ENCODE results near the gene ELAVL4.
"Not testable (repeated sequence)": the region's sequence is repeated elsewhere in the genome, so short reads cannot be mapped to it uniquely, and the experiment has no call there.

Gene ELAVL4

DNA sequence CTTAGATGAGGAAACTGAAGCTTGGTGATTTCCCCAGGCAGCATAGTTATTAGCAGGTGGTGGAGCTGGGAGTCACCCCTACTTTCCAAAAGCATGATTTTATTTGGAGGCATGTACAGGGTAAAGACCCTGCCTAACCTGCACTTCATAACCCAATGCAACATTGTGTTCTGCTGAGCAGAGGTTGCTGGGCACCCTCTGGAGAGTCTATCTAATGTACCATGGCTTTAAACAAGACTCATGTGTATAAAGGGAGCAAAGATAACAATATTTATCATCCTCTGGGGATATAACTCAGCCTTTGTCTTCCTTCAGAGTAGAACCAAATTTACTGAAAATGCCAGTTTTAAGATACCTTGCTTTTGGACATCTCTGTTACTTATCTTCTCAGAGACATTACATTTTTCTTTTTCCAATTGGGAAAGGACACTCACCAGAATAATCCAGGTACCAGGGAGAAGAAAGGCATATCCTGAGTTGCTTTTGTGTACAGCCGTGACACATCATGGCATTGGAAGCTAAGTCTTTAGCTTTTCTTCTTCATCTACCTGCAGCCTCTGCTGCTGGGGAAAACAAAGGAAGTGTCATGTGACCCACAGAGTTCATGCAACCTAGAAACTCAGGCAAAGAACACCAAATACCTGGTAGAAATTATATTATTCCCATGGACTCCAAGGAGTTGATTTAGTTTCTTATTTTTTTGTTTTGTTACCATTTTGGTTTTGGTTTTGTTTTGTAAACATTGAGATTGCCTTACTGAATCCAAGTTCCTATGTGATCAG, 39.6 kb downstream of the ELAVL4 start:
- H3K4me1 Mint-ChIP-seq, result no peaks in the 10 kb centered on the region
- no peaks in the 10 kb centered on the region for H3K9me3 Mint-ChIP-seq
- no peaks in the 10 kb centered on the region for H3K36me3 Mint-ChIP-seq
- DNase-seq (ENCODE audit: low spot score in 2 of 2) (no peak), ATAC-seq (no peak)
- no peak overlapping the region for H3K27ac Mint-ChIP-seq
- no peak overlapping the region for H3K4me3 Mint-ChIP-seq

DNA sequence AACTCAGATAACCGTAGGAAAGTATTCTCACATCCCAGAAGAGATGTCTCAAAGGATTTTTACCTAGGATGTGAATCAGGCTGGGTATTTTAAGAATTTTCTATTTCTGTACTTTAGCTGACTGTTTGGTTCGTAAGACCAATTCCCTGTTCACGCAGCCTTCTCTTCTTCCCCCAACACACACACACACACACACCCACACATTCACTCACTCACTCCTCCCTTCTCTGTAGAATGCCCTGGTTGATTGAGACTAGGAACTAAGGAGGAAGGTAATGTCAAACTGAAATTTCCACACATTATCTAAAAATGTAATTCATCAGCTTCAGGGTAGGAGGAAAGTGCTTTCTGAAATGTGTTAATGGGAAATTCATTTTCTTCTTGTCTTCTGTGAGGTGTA, 43.5 kb downstream of the ELAVL4 start:
- ATAC-seq (no peak), DNase-seq (ENCODE audit: low spot score in 2 of 2) (no peak)
- no peak overlapping the region for H3K27ac Mint-ChIP-seq
- no peaks in the 10 kb centered on the region for H3K9me3 Mint-ChIP-seq
- H3K4me1 Mint-ChIP-seq, result no peaks in the 10 kb centered on the region
- H3K4me3 Mint-ChIP-seq, result no peak overlapping the region
- H3K36me3 Mint-ChIP-seq, result no peaks in the 10 kb centered on the region

GRCh38 chr1:50155541-50155940, 46.8 kb downstream of the ELAVL4 start:
- no peaks in the 10 kb centered on the region for H3K4me1 Mint-ChIP-seq
- no peak overlapping the region for H3K4me3 Mint-ChIP-seq
- DNase-seq (ENCODE audit: low spot score in 2 of 2), result no peak
- peak; percentile 21 for ATAC-seq
- H3K36me3 Mint-ChIP-seq, result no peaks in the 10 kb centered on the region
- H3K9me3 Mint-ChIP-seq, result no peaks in the 10 kb centered on the region
- no peak overlapping the region for H3K27ac Mint-ChIP-seq

DNA sequence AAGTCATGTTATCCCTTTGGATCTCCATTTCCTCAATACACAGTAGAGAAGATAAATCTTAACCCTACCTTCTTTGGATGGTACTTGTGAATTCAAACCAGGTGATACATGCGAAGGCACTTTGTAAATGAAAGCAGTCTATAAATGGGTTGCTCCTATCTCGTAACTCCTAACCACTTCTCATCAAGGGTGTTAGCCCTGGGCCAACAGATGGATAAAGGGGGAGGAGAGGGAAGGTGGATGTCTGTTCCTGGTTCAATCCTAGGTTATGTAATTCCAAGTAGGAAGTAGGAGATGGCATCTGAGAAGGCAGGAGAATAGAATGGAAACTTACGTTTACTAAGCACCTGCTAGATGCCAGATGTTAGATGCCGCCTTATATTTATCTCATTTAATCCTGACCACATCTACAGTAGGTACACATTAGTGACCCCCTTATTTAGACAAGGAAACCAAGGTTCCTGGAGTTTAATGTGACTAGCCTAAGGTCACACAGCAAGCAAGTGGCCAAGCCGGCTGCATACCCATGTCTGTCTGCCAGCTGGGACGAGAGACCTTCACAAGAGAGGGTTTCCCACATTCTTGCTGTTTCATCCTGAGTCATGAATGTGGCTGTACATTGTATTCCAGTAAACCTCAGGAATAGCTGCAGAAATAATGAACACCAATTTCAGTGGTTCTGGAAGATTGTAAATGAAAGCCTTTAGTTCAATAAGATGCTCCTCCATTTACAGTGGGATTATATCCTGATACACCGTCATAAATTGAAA, 47.7 kb downstream of the ELAVL4 start:
- Mint-ChIP-seq H3K9me3 (no peaks in the 10 kb centered on the region), H3K36me3 (no peaks in the 10 kb centered on the region), H3K4me1 (no peaks in the 10 kb centered on the region), H3K27ac (no peak overlapping the region), H3K4me3 (no peak overlapping the region)
- DNase-seq (ENCODE audit: low spot score in 2 of 2) (no peak), ATAC-seq (no peak)

GRCh38 chr1:50157306-50157941, 48.7 kb downstream of the ELAVL4 start:
- no peak for DNase-seq (ENCODE audit: low spot score in 2 of 2)
- Mint-ChIP-seq H3K27ac (no peak overlapping the region), H3K4me1 (no peaks in the 10 kb centered on the region), H3K4me3 (no peak overlapping the region), H3K9me3 (no peaks in the 10 kb centered on the region), H3K36me3 (no peaks in the 10 kb centered on the region)
- no peak for ATAC-seq

GRCh38 chr1:50158421-50158820, 49.7 kb downstream of the ELAVL4 start:
- no peak overlapping the region for H3K27ac Mint-ChIP-seq
- H3K4me3 Mint-ChIP-seq, result no peak overlapping the region
- ATAC-seq (no peak), DNase-seq (ENCODE audit: low spot score in 2 of 2) (no peak)
- no peaks in the 10 kb centered on the region for H3K9me3 Mint-ChIP-seq
- H3K36me3 Mint-ChIP-seq, result no peaks in the 10 kb centered on the region
- no peaks in the 10 kb centered on the region for H3K4me1 Mint-ChIP-seq

DNA sequence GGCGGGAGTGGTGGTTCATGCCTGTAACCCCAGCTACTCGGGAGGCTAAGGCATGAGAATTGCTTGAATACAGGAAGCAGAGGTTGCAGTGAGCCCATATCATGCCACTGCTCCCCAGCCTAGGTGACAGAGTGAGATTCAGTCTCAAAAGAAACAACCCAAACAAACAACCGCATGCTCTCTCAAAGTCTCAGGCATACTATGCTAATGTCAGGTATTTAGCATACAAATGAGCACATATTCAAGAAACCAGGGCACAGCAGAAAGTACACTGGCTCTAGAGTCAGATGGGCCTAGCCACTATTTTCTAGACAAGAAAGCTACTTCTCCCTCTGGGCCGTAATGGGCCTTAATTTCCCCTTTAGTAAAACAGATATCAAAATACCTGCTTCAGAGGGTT, 55.0 kb downstream of the ELAVL4 start:
- DNase-seq (ENCODE audit: low spot score in 2 of 2) (no peak), ATAC-seq (no peak)
- Mint-ChIP-seq H3K4me1 (no peaks in the 10 kb centered on the region), H3K36me3 (no peaks in the 10 kb centered on the region), H3K4me3 (no peak overlapping the region), H3K9me3 (no peaks in the 10 kb centered on the region), H3K27ac (no peak overlapping the region)

DNA sequence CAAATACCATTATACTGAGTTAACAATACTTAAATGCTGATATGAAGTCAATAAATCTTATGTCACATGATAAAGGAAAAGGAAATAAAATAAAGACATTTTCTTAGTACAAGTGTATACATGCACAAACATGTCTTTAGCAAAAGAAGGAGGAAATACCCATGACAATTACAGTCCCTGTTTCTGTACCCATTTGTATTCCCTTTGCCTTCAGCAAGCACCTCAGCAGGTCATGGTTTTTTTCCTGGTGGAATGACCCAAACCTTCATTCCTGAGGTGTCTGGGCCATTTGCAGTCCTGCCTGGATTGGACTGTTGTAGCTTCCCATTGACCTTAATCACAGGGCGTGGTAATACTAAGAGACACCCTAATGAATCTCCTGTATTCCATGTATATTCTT, 57.6 kb downstream of the ELAVL4 start:
- H3K4me1 Mint-ChIP-seq, result not testable (repeated sequence)

DNA sequence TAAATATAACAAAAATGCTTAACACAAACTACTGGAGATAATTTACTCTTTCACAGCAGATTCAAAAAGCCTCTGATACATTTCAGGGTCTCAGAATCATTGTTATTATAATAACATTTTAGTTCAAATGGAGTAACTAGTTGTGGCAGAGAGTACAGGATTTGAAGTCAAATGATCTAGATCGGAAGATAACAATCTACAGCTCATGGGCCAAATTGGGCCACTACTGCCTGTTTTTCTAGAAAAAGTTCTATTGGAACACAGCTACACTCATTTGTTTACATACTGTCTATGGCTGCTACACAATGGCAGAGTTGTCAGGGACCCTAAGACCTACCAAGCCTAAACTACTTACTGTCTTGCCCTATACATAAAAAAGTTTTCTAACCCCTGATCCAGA, 63.6 kb downstream of the ELAVL4 start:
- no peak overlapping the region for H3K4me3 Mint-ChIP-seq
- DNase-seq (ENCODE audit: low spot score in 2 of 2) (no peak), ATAC-seq (no peak)
- no peaks in the 10 kb centered on the region for H3K36me3 Mint-ChIP-seq
- H3K9me3 Mint-ChIP-seq, result no peaks in the 10 kb centered on the region
- no peaks in the 10 kb centered on the region for H3K4me1 Mint-ChIP-seq
- no peak overlapping the region for H3K27ac Mint-ChIP-seq

More for the DNA sequence above, 57.6 kb downstream of the ELAVL4 start:
- not testable (repeated sequence) for H3K9me3 Mint-ChIP-seq; DNase-seq (ENCODE audit: low spot score in 2 of 2); ATAC-seq; H3K27ac Mint-ChIP-seq; H3K4me3 Mint-ChIP-seq; H3K36me3 Mint-ChIP-seq

GRCh38 chr1:50174101-50174500, 65.4 kb downstream of the ELAVL4 start:
- ATAC-seq, result no peak
- H3K27ac Mint-ChIP-seq, result no peak overlapping the region
- H3K9me3 Mint-ChIP-seq, result no peaks in the 10 kb centered on the region
- no peak for DNase-seq (ENCODE audit: low spot score in 2 of 2)
- no peaks in the 10 kb centered on the region for H3K4me1 Mint-ChIP-seq
- H3K36me3 Mint-ChIP-seq, result no peaks in the 10 kb centered on the region
- H3K4me3 Mint-ChIP-seq, result no peak overlapping the region

DNA sequence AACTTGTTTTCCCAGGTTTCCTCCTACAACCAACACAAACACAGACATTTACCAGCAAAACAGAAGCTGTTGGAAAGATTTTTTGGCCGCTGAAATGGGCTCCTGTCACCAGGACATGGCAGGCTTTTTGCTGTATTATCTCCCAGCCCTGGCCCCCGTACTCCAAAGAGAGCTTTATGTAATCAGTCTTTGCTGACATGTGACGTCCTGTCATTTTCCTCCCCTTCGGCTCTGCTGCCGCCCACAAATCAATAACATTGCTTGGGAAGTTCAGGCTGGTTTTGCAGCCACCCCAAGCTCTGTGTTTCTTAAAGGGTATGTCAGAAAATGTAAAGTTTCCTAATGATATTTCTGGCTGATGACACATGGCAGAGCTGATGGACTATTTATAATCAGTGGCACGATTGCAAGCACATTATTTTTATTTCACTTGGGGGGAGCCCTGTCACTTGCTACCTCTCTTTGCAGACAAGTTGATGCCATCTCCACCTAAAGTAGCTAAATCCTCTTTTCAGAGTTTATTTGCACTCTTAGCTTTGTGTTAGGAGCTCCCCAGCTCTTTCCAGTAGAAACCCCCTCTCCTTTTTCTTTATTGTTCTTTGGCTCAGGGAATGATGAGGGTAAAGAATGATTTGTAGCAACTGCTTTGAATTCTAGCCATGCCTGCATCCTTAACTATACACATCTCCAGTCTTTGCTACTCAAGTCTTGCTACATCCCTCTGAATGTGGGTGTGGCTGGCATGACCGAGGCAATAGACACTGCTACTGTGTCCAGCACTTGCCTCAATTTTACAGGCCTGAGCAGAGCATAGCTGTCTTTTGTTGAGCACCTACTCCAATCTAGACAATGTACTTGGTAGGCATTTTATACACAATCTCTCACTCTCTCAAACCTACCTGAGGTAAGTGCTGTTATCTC, 67.3 kb downstream of the ELAVL4 start:
- Mint-ChIP-seq H3K4me3 (no peak overlapping the region), H3K4me1 (no peaks in the 10 kb centered on the region), H3K36me3 (no peaks in the 10 kb centered on the region), H3K27ac (no peak overlapping the region), H3K9me3 (no peaks in the 10 kb centered on the region)
- ATAC-seq (no peak), DNase-seq (ENCODE audit: low spot score in 2 of 2) (no peak)

DNA sequence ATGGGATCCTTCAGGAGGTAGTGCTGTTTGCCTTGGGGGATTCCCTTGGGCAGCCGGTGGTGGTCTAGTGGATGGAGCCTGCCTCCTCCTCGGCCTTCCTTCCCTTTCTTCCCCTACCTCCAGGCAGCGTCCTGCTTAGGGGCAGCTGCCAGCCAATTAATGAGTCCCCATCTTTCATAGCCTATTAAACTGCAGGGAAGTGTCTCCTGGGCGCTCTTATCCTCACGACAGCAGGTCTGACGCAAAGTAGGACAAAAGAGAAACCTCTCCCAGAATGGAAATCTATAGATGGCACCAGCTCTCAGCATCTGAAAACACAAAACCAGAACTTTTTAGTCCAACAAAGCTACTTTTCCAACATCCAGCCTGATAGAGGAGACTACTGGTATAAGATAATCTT, 69.3 kb downstream of the ELAVL4 start:
- DNase-seq (ENCODE audit: low spot score in 2 of 2) (no peak), ATAC-seq (no peak)
- Mint-ChIP-seq H3K36me3 (no peaks in the 10 kb centered on the region), H3K4me1 (no peaks in the 10 kb centered on the region), H3K9me3 (no peaks in the 10 kb centered on the region), H3K27ac (no peak overlapping the region), H3K4me3 (no peak overlapping the region)

DNA sequence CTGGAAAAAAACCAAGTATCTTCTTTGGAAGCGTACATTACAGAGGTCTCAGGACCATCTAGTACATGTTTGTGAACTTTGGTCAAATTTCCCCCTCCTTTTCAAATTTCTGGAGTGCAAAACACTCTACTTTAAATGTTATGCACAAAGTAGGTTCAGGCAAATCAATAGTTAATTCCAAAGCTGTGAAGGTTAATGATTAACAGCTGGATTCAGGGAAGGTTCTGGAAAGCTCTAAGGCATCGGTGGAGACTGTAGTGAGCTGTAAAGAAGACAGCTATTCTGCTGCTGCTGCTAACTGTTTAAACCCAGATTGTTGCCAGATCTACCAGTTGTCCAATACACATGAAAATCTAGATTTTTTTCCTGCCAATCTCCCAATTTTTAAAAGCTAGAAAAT, 70.9 kb downstream of the ELAVL4 start:
- H3K9me3 Mint-ChIP-seq, result no peaks in the 10 kb centered on the region

GRCh38 chr1:50180367-50180766, 71.6 kb downstream of the ELAVL4 start:
- no peaks in the 10 kb centered on the region for H3K36me3 Mint-ChIP-seq
- DNase-seq (ENCODE audit: low spot score in 2 of 2) (no peak), ATAC-seq (no peak)
- H3K27ac Mint-ChIP-seq, result no peak overlapping the region
- no peaks in the 10 kb centered on the region for H3K9me3 Mint-ChIP-seq
- no peaks in the 10 kb centered on the region for H3K4me1 Mint-ChIP-seq
- no peak overlapping the region for H3K4me3 Mint-ChIP-seq

More for the DNA sequence above, 70.9 kb downstream of the ELAVL4 start:
- Mint-ChIP-seq H3K4me1 (no peaks in the 10 kb centered on the region), H3K36me3 (no peaks in the 10 kb centered on the region), H3K4me3 (no peak overlapping the region), H3K27ac (no peak overlapping the region)
- ATAC-seq (no peak), DNase-seq (ENCODE audit: low spot score in 2 of 2) (no peak)
